Naive B cell (primary cell): Measurements from ENCODE around the gene TRIM2. TPM values are rescaled to one million over a fixed set of nuclear protein-coding genes. Genes with fewer than 3 reads are reported as not detected.

ENCODE experiments used
- ATAC-seq, 2 donors: fragments of 150-1000 bp; cut with Tn5 transposase; 2 replicates each; pipeline ENCODE4 v1.10.0; 2021; ENCODE audit warnings: low read depth in 2 of 2, mild to moderate bottlenecking in 2 of 2, moderate library complexity in 2 of 2
- DNase-seq: peaks from one replicate; pipeline ENCODE4 v3.0.0; 2022
- H3K27ac Mint-ChIP-seq, 6 donors: one replicate each; pipeline ENCODE4 v1.8.0; 2020 to 2022; ENCODE audit warnings: mild to moderate bottlenecking in 6 of 6, mixed read lengths in 6 of 6, moderate library complexity in 5 of 6, inconsistent platforms in 2 of 6
- H3K27me3 Mint-ChIP-seq, 3 donors: one replicate each; pipeline ENCODE4 v1.8.0; 2021 to 2022; ENCODE audit warnings: mixed read lengths in 3 of 3, mild to moderate bottlenecking in 1 of 3
- H3K36me3 Mint-ChIP-seq, 2 donors: one replicate each; pipeline ENCODE4 v1.8.0; 2020 to 2022; ENCODE audit warnings: mixed read lengths in 2 of 2, inconsistent platforms in 1 of 2, mild to moderate bottlenecking in 1 of 2
- H3K4me1 Mint-ChIP-seq, 3 donors: one replicate each; pipeline ENCODE4 v1.8.0; 2020 to 2022; ENCODE audit warnings: mixed read lengths in 3 of 3, inconsistent platforms in 1 of 3, mild to moderate bottlenecking in 1 of 3, moderate library complexity in 1 of 3
- H3K4me3 Mint-ChIP-seq, 8 donors: one replicate each; pipeline ENCODE4 v1.8.0; 2020 to 2022; ENCODE audit warnings: mild to moderate bottlenecking in 8 of 8, mixed read lengths in 8 of 8, moderate library complexity in 8 of 8, inconsistent platforms in 2 of 8
- H3K9me3 Mint-ChIP-seq, 7 donors: one replicate each; pipeline ENCODE4 v1.8.0; 2020 to 2022; ENCODE audit warnings: mixed read lengths in 7 of 7, mild to moderate bottlenecking in 5 of 7, inconsistent platforms in 2 of 7, moderate library complexity in 1 of 7
- polyA plus RNA-seq, 6 donors: library from polyadenylated mRNA; unstranded; fragments of 300-500 nt; fragmentation: Illumina TruSeq; gene quantifications; one replicate each; pipeline ENCODE4 v1.2.3, GENCODE V29; 2021; ENCODE audit warnings: low read depth in 6 of 6

TRIM2 gene
- polyA plus RNA-seq, 6 donors from 2014 or later = 1.3 to 4.6 (median 2.6) TPM; not detected in 1

- peaks cover 0 to 13% (median 3%) of the 10 kb centered on the region in 7 donors for H3K9me3 Mint-ChIP-seq
Measured at GRCh38 chr4:153265306-153266047, 61.2 kb downstream of the TRIM2 start.

GRCh38 chr4:153266988-153267387 is 62.7 kb downstream of the TRIM2 start:
- H3K36me3 Mint-ChIP-seq = peaks cover 0 to 2% of the 10 kb centered on the region in 2 donors
- peaks cover 0 to 7% (median 2%) of the 10 kb centered on the region in 7 donors for H3K9me3 Mint-ChIP-seq
- ATAC-seq (no peak), DNase-seq (no peak)
- peak overlapping the region in 1 of 6 donors; percentile 36 for H3K27ac Mint-ChIP-seq
- H3K27me3 Mint-ChIP-seq = peaks cover 0 to 9% (median 2%) of the 10 kb centered on the region in 3 donors
- H3K4me3 Mint-ChIP-seq = no peak overlapping the region
- peaks cover 0 to 3% (median 0%) of the 10 kb centered on the region in 3 donors for H3K4me1 Mint-ChIP-seq

More at GRCh38 chr4:153265306-153266047, 61.2 kb downstream of the TRIM2 start:
- DNase-seq (no peak), ATAC-seq (no peak)
- Mint-ChIP-seq H3K36me3 (peaks cover 0 to 7% of the 10 kb centered on the region in 2 donors), H3K4me3 (no peak overlapping the region), H3K27me3 (peaks cover 4 to 11% (median 5%) of the 10 kb centered on the region in 3 donors), H3K27ac (no peak overlapping the region), H3K4me1 (peaks cover 0 to 3% (median 3%) of the 10 kb centered on the region in 3 donors)

GRCh38 chr4:153267890-153268289 is 63.6 kb downstream of the TRIM2 start:
- DNase-seq = no peak
- H3K27ac Mint-ChIP-seq = peak overlapping the region in 1 of 6 donors; percentile 21

GRCh38 chr4:153268295-153268694 is 64.1 kb downstream of the TRIM2 start:
- peak overlapping the region in 2 of 6 donors; percentile 12 to 14 for H3K27ac Mint-ChIP-seq
- H3K4me1 Mint-ChIP-seq = peaks cover 0 to 3% (median 0%) of the 10 kb centered on the region in 3 donors
- ATAC-seq (no peak), DNase-seq (no peak)
- H3K4me3 Mint-ChIP-seq = no peak overlapping the region
- H3K9me3 Mint-ChIP-seq = peaks cover 0 to 1% (median 0%) of the 10 kb centered on the region in 7 donors
- H3K27me3 Mint-ChIP-seq = peaks cover 0 to 9% (median 0%) of the 10 kb centered on the region in 3 donors
- H3K36me3 Mint-ChIP-seq = no peaks in the 10 kb centered on the region

More at GRCh38 chr4:153267890-153268289, 63.6 kb downstream of the TRIM2 start:
- Mint-ChIP-seq H3K4me3 (no peak overlapping the region), H3K9me3 (peaks cover 0 to 2% (median 0%) of the 10 kb centered on the region in 7 donors), H3K27me3 (peaks cover 0 to 9% (median 0%) of the 10 kb centered on the region in 3 donors), H3K4me1 (peaks cover 0 to 3% (median 0%) of the 10 kb centered on the region in 3 donors), H3K36me3 (no peaks in the 10 kb centered on the region)
- ATAC-seq = no peak

GRCh38 chr4:153269218-153269990 is 65.2 kb downstream of the TRIM2 start:
- peaks cover 0 to 3% (median 0%) of the 10 kb centered on the region in 3 donors for H3K4me1 Mint-ChIP-seq
- H3K36me3 Mint-ChIP-seq = no peaks in the 10 kb centered on the region
- peaks cover 0 to 9% (median 0%) of the 10 kb centered on the region in 3 donors for H3K27me3 Mint-ChIP-seq
- no peak overlapping the region for H3K27ac Mint-ChIP-seq
- no peak for DNase-seq
- no peak for ATAC-seq
- no peaks in the 10 kb centered on the region for H3K9me3 Mint-ChIP-seq
- H3K4me3 Mint-ChIP-seq = no peak overlapping the region

- no peak for DNase-seq
- no peak for ATAC-seq
- Mint-ChIP-seq H3K4me3 (no peak overlapping the region), H3K36me3 (no peaks in the 10 kb centered on the region), H3K4me1 (peaks cover 0 to 3% (median 3%) of the 10 kb centered on the region in 3 donors), H3K27me3 (peaks cover 0 to 9% (median 0%) of the 10 kb centered on the region in 3 donors), H3K27ac (no peak overlapping the region), H3K9me3 (no peaks in the 10 kb centered on the region)
Measured at GRCh38 chr4:153270361-153270760, 66.1 kb downstream of the TRIM2 start.

- H3K4me1 Mint-ChIP-seq = peaks cover 0 to 3% (median 3%) of the 10 kb centered on the region in 3 donors
- no peak for ATAC-seq
- peaks cover 0 to 9% (median 0%) of the 10 kb centered on the region in 3 donors for H3K27me3 Mint-ChIP-seq
Measured at GRCh38 chr4:153271820-153272219, 67.6 kb downstream of the TRIM2 start.

GRCh38 chr4:153273751-153274150 is 69.5 kb downstream of the TRIM2 start:
- no peak for DNase-seq
- no peaks in the 10 kb centered on the region for H3K36me3 Mint-ChIP-seq
- H3K27ac Mint-ChIP-seq = no peak overlapping the region
- H3K27me3 Mint-ChIP-seq = peaks cover 0 to 6% (median 0%) of the 10 kb centered on the region in 3 donors
- H3K4me3 Mint-ChIP-seq = no peak overlapping the region
- peaks cover 0 to 3% (median 0%) of the 10 kb centered on the region in 3 donors for H3K4me1 Mint-ChIP-seq
- no peaks in the 10 kb centered on the region for H3K9me3 Mint-ChIP-seq
- no peak for ATAC-seq

More at GRCh38 chr4:153271820-153272219, 67.6 kb downstream of the TRIM2 start:
- Mint-ChIP-seq H3K9me3 (no peaks in the 10 kb centered on the region), H3K4me3 (no peak overlapping the region), H3K27ac (peak overlapping the region in 2 of 6 donors; percentile 20 to 35), H3K36me3 (no peaks in the 10 kb centered on the region)
- no peak for DNase-seq

GRCh38 chr4:153274967-153275366 is 70.7 kb downstream of the TRIM2 start:
- Mint-ChIP-seq H3K9me3 (no peaks in the 10 kb centered on the region), H3K4me1 (peaks cover 0 to 3% (median 0%) of the 10 kb centered on the region in 3 donors), H3K4me3 (no peak overlapping the region), H3K27me3 (peaks cover 0 to 5% (median 0%) of the 10 kb centered on the region in 3 donors), H3K36me3 (no peaks in the 10 kb centered on the region), H3K27ac (no peak overlapping the region)
- ATAC-seq = no peak
- no peak for DNase-seq

GRCh38 chr4:153275380-153276276 is 71.4 kb downstream of the TRIM2 start:
- Mint-ChIP-seq H3K36me3 (no peaks in the 10 kb centered on the region), H3K27me3 (peaks cover 0 to 5% (median 0%) of the 10 kb centered on the region in 3 donors), H3K27ac (no peak overlapping the region), H3K9me3 (no peaks in the 10 kb centered on the region), H3K4me3 (no peak overlapping the region), H3K4me1 (peaks cover 0 to 3% (median 0%) of the 10 kb centered on the region in 3 donors)
- ATAC-seq = no peak
- no peak for DNase-seq

- H3K36me3 Mint-ChIP-seq = no peaks in the 10 kb centered on the region
- H3K27ac Mint-ChIP-seq = no peak overlapping the region
- ATAC-seq = no peak
- DNase-seq = no peak
- H3K4me1 Mint-ChIP-seq = peaks cover 0 to 3% (median 0%) of the 10 kb centered on the region in 3 donors
- H3K27me3 Mint-ChIP-seq = no peaks in the 10 kb centered on the region
- no peak overlapping the region for H3K4me3 Mint-ChIP-seq
- H3K9me3 Mint-ChIP-seq = peaks cover 0 to 2% (median 0%) of the 10 kb centered on the region in 7 donors
Measured at GRCh38 chr4:153276971-153277370, 72.7 kb downstream of the TRIM2 start.

- no peaks in the 10 kb centered on the region for H3K36me3 Mint-ChIP-seq
- no peak for ATAC-seq
- H3K4me3 Mint-ChIP-seq = no peak overlapping the region
Measured at GRCh38 chr4:153281476-153281875, 77.2 kb downstream of the TRIM2 start.

More at GRCh38 chr4:153281476-153281875, 77.2 kb downstream of the TRIM2 start:
- Mint-ChIP-seq H3K27ac (no peak overlapping the region), H3K9me3 (peaks cover 0 to 12% (median 6%) of the 10 kb centered on the region in 7 donors), H3K4me1 (no peaks in the 10 kb centered on the region), H3K27me3 (no peaks in the 10 kb centered on the region)
- DNase-seq = no peak
